ENCODE results near the gene OR12D1. TPM values are rescaled to one million over a fixed set of nuclear protein-coding genes. Genes with fewer than 3 reads are reported as not detected.

OR12D1 gene
- total RNA-seq, 1 experiment from 2014 or later = not detected

DNA sequence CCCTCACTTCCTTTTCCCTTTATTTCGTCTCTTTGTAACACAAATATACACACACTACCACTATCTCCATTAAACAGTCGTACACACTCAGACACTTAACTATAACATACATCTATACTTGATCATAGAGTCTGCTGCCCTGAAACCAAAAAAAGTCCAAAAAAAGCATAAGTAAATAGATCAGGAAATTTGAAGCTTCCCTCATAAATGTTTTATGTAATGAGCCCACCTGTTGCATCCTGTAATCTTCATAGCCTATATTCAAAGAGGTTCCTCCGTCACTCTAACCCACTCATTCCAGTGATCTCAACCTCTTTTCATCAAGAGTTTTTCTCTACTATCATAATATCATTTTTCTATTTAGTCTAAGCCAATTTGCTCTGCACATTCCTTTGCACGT is 26.2 kb upstream of the OR12D1 start:
- H4K20me1 ChIP-seq (ENCODE audit: insufficient read depth) = no peaks in the 10 kb centered on the region
- H3K27ac ChIP-seq (ENCODE audit: low read depth, low read length) = no peak overlapping the region
- no peaks in the 10 kb centered on the region for H3K9me2 ChIP-seq (ENCODE audit: insufficient read depth)
- intact Hi-C loops (cut with micrococcal nuclease) = no loop called here
- no peak overlapping the region for H3K4me3 ChIP-seq (replicated peaks in 1 of 2; ENCODE audit: low read depth in 1 of 2, low read length in 2 of 2)
- DNase-seq (ENCODE audit: low read depth, low spot score) = no peak
- no peak for ATAC-seq
- no peak overlapping the region for H3K9ac ChIP-seq (ENCODE audit: low read length)
- no peaks in the 10 kb centered on the region for H3K27me3 ChIP-seq (ENCODE audit: insufficient read depth, low read length)
- ChIA-PET RAD21 (ENCODE audit: low non-redundant PET in 1 of 2, low total read pairs in 2 of 2, uncharacterized antibody in 2 of 2, unreplicated experiment in 2 of 2) (no interaction called here), POLR2A (no interaction called here), CTCF (no interaction called here)
- H3K79me2 ChIP-seq (ENCODE audit: insufficient read depth, low read length) = no peaks in the 10 kb centered on the region
- no peaks in the 10 kb centered on the region for H3K36me3 ChIP-seq (ENCODE audit: control insufficient read depth in 1 of 2, insufficient read depth in 2 of 2, low read length in 2 of 2)
- H3K4me2 ChIP-seq (ENCODE audit: low read length) = no peak overlapping the region
- H2AFZ ChIP-seq (ENCODE audit: low read depth, low read length, poor library complexity, severe bottlenecking) = no peak overlapping the region
- H3K9me3 ChIP-seq (ENCODE audit: control insufficient read depth in 1 of 2, insufficient read depth in 1 of 2, low read depth in 1 of 2, low read length in 2 of 2) = no peaks in the 10 kb centered on the region
- no peaks in the 10 kb centered on the region for H3K4me1 ChIP-seq (ENCODE audit: control insufficient read depth in 1 of 2, insufficient read depth in 2 of 2, low read length in 2 of 2)
- BruUV-seq (replicated peaks) = no TSS peak
- no peak for TF ChIP-seq CBX3 (IDR thresholded peaks at IDR 0.05; ENCODE audit: low read depth)
- no peak for TF ChIP-seq CEBPB (IDR thresholded peaks at IDR 0.05; ENCODE audit: low read depth)
- TF ChIP-seq JUND (IDR thresholded peaks at IDR 0.05) = no peak
- TF ChIP-seq RAD21 (IDR thresholded peaks at IDR 0.05; ENCODE audit: low read depth) = no peak
- TF ChIP-seq EGR1 (IDR thresholded peaks at IDR 0.05; ENCODE audit: low read depth) = no peak
- TF ChIP-seq ELF1 (IDR thresholded peaks at IDR 0.05; ENCODE audit: borderline replicate concordance, low read depth) = no peak
- no peak for TF ChIP-seq ZFX (IDR thresholded peaks at IDR 0.05)
- TF ChIP-seq SP1 (IDR thresholded peaks at IDR 0.05; ENCODE audit: low read depth) = no peak
- no peak for TF ChIP-seq POLR2A (IDR thresholded peaks at IDR 0.05; ENCODE audit: borderline replicate concordance, extremely low read depth, insufficient read depth, insufficient read length)

DNA sequence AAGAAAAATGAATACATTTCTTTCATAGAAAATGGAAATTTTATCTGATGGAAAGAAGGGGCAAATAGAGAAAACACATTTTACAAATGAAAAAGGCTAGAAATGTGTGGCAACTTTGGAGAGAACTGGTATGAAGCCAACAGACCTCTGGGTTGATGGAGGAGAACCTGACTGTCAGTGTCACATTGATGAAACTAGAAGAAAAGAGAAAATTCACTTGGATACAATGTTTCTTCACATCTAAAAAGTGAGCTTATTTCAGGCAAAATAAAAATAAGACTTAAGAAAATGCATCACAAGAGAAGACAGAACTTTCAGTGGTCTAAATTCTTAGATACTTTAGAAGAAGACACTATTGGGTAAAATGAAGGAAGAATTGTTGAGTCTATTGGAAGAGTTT is 19.4 kb upstream of the OR12D1 start, which contains the start of gene OR12D2:
OR12D2 (plus strand) TSS at position 301 of the 400 bp plus-strand sequence. CDS start 1,069 bp downstream, outside the sequence.
- BruUV-seq (replicated peaks) = no TSS peak
- no peaks in the 10 kb centered on the region for H4K20me1 ChIP-seq (ENCODE audit: insufficient read depth)
- no peaks in the 10 kb centered on the region for H3K36me3 ChIP-seq (ENCODE audit: control insufficient read depth in 1 of 2, insufficient read depth in 2 of 2, low read length in 2 of 2)
- no peaks in the 10 kb centered on the region for H3K27me3 ChIP-seq (ENCODE audit: insufficient read depth, low read length)
- POLR2A ChIA-PET = no interaction called here
- no peaks in the 10 kb centered on the region for H3K9me2 ChIP-seq (ENCODE audit: insufficient read depth)
- no peaks in the 10 kb centered on the region for H3K9me3 ChIP-seq (ENCODE audit: control insufficient read depth in 1 of 2, insufficient read depth in 1 of 2, low read depth in 1 of 2, low read length in 2 of 2)
- H3K4me2 ChIP-seq (ENCODE audit: low read length) = no peak within 1 kb of the TSS
- no peak within 1 kb of the TSS for H2AFZ ChIP-seq (ENCODE audit: low read depth, low read length, poor library complexity, severe bottlenecking)
- H3K9ac ChIP-seq (ENCODE audit: low read length) = no peak within 1 kb of the TSS
- H3K4me1 ChIP-seq (ENCODE audit: control insufficient read depth in 1 of 2, insufficient read depth in 2 of 2, low read length in 2 of 2) = no peaks in the 10 kb centered on the region
- no peak for TF ChIP-seq FOSL1 (IDR thresholded peaks at IDR 0.05; ENCODE audit: low read depth)
- TF ChIP-seq, protein P1, sequence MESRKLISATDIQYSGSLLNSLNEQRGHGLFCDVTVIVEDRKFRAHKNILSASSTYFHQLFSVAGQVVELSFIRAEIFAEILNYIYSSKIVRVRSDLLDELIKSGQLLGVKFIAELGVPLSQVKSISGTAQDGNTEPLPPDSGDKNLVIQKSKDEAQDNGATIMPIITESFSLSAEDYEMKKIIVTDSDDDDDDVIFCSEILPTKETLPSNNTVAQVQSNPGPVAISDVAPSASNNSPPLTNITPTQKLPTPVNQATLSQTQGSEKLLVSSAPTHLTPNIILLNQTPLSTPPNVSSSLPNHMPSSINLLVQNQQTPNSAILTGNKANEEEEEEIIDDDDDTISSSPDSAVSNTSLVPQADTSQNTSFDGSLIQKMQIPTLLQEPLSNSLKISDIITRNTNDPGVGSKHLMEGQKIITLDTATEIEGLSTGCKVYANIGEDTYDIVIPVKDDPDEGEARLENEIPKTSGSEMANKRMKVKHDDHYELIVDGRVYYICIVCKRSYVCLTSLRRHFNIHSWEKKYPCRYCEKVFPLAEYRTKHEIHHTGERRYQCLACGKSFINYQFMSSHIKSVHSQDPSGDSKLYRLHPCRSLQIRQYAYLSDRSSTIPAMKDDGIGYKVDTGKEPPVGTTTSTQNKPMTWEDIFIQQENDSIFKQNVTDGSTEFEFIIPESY (IDR thresholded peaks at IDR 0.05; ENCODE audit: extremely low read depth, insufficient replicate concordance, low read length) = no peak
- CTCF ChIA-PET = no interaction called here
- no peak within 1 kb of the TSS for H3K27ac ChIP-seq (ENCODE audit: low read depth, low read length)
- RAD21 ChIA-PET (ENCODE audit: low non-redundant PET in 1 of 2, low total read pairs in 2 of 2, uncharacterized antibody in 2 of 2, unreplicated experiment in 2 of 2) = no interaction called here
- intact Hi-C loops (cut with micrococcal nuclease) = no loop called here
- ATAC-seq = no peak
- H3K79me2 ChIP-seq (ENCODE audit: insufficient read depth, low read length) = no peaks in the 10 kb centered on the region
- H3K4me3 ChIP-seq (replicated peaks in 1 of 2; ENCODE audit: low read depth in 1 of 2, low read length in 2 of 2) = no peak within 1 kb of the TSS
- no peak for DNase-seq (ENCODE audit: low read depth, low spot score)

Data from HCT116 (cell line).